T-helper 2 cell treated with Interferon-gamma antibody and Interleukin-4, amounts not matched to agents 5 μg/mL and 100 μg/mL, for 36 hours (primary cell): ENCODE data around the gene PLPP4.

Experiments used
- DNase-seq: peaks from one replicate; pipeline ENCODE4 v3.0.0; 2021; ENCODE audit warnings: low spot score
- H3K27ac Mint-ChIP-seq: one replicate; pipeline ENCODE4 v1.8.0; 2021; ENCODE audit warnings: mild to moderate bottlenecking, mixed read lengths
- H3K27me3 Mint-ChIP-seq: one replicate; pipeline ENCODE4 v1.8.0; 2021; ENCODE audit warnings: low read depth, mixed read lengths
- H3K36me3 Mint-ChIP-seq: one replicate; pipeline ENCODE4 v1.8.0; 2021; ENCODE audit warnings: low read depth, mixed read lengths
- H3K4me1 Mint-ChIP-seq: one replicate; pipeline ENCODE4 v1.8.0; 2021; ENCODE audit warnings: low read depth, mixed read lengths
- H3K4me3 Mint-ChIP-seq: one replicate; pipeline ENCODE4 v1.8.0; 2022; ENCODE audit warnings: mild to moderate bottlenecking, moderate library complexity, mixed read lengths
- H3K9me3 Mint-ChIP-seq: one replicate; pipeline ENCODE4 v1.8.0; 2021; ENCODE audit warnings: mixed read lengths

The PLPP4 gene

GRCh38 chr10:120613180-120613579, 156.2 kb downstream of the PLPP4 start:
- Mint-ChIP-seq H3K4me3 (no peak overlapping the region), H3K27me3 (no peaks in the 10 kb centered on the region), H3K4me1 (no peaks in the 10 kb centered on the region), H3K36me3 (no peaks in the 10 kb centered on the region), H3K27ac (no peak overlapping the region), H3K9me3 (peaks cover 13% of the 10 kb centered on the region)
- no peak for DNase-seq

GRCh38 chr10:120614680-120615079, 157.7 kb downstream of the PLPP4 start:
- Mint-ChIP-seq H3K4me1 (no peaks in the 10 kb centered on the region), H3K27me3 (no peaks in the 10 kb centered on the region), H3K36me3 (no peaks in the 10 kb centered on the region), H3K4me3 (no peak overlapping the region), H3K27ac (no peak overlapping the region), H3K9me3 (peaks cover 16% of the 10 kb centered on the region)
- no peak for DNase-seq

GRCh38 chr10:120616311-120616911, 159.4 kb downstream of the PLPP4 start:
- Mint-ChIP-seq H3K27me3 (no peaks in the 10 kb centered on the region), H3K4me3 (no peak overlapping the region), H3K27ac (no peak overlapping the region), H3K36me3 (no peaks in the 10 kb centered on the region), H3K4me1 (no peaks in the 10 kb centered on the region), H3K9me3 (peaks cover 18% of the 10 kb centered on the region)
- no peak for DNase-seq

- H3K36me3 Mint-ChIP-seq: no peaks in the 10 kb centered on the region
- H3K4me1 Mint-ChIP-seq: no peaks in the 10 kb centered on the region
- no peaks in the 10 kb centered on the region for H3K27me3 Mint-ChIP-seq
- H3K27ac Mint-ChIP-seq: no peak overlapping the region
- no peak overlapping the region for H3K4me3 Mint-ChIP-seq
- no peaks in the 10 kb centered on the region for H3K9me3 Mint-ChIP-seq
- DNase-seq: no peak
Observed at GRCh38 chr10:120628197-120628596, 171.2 kb downstream of the PLPP4 start.

GRCh38 chr10:120630266-120630665, 173.2 kb downstream of the PLPP4 start:
- H3K27ac Mint-ChIP-seq: no peak overlapping the region
- no peak overlapping the region for H3K4me3 Mint-ChIP-seq
- no peak for DNase-seq
- H3K9me3 Mint-ChIP-seq: no peaks in the 10 kb centered on the region
- no peaks in the 10 kb centered on the region for H3K36me3 Mint-ChIP-seq
- no peaks in the 10 kb centered on the region for H3K27me3 Mint-ChIP-seq
- no peaks in the 10 kb centered on the region for H3K4me1 Mint-ChIP-seq

GRCh38 chr10:120632047-120632446, 175.0 kb downstream of the PLPP4 start:
- no peak for DNase-seq
- Mint-ChIP-seq H3K9me3 (no peaks in the 10 kb centered on the region), H3K27me3 (no peaks in the 10 kb centered on the region), H3K4me1 (no peaks in the 10 kb centered on the region), H3K4me3 (no peak overlapping the region), H3K36me3 (no peaks in the 10 kb centered on the region), H3K27ac (no peak overlapping the region)

- Mint-ChIP-seq H3K27ac (no peak overlapping the region), H3K4me1 (no peaks in the 10 kb centered on the region), H3K4me3 (no peak overlapping the region), H3K36me3 (no peaks in the 10 kb centered on the region), H3K27me3 (no peaks in the 10 kb centered on the region), H3K9me3 (no peaks in the 10 kb centered on the region)
- DNase-seq: no peak
Observed at GRCh38 chr10:120632942-120633341, 175.9 kb downstream of the PLPP4 start.

GRCh38 chr10:120634659-120635058, 177.6 kb downstream of the PLPP4 start:
- DNase-seq: no peak
- H3K36me3 Mint-ChIP-seq: no peaks in the 10 kb centered on the region
- no peak overlapping the region for H3K4me3 Mint-ChIP-seq
- no peaks in the 10 kb centered on the region for H3K9me3 Mint-ChIP-seq
- H3K27ac Mint-ChIP-seq: no peak overlapping the region
- H3K27me3 Mint-ChIP-seq: no peaks in the 10 kb centered on the region
- H3K4me1 Mint-ChIP-seq: no peaks in the 10 kb centered on the region
